Astrocyte (in vitro differentiated cells and primary cell): ENCODE data around the gene C1orf146.

Source experiments
- EZH2 ChIP-seq: IDR thresholded peaks from 2 replicates; pipeline ENCODE4 v1.6.1; 2012; ENCODE audit warnings: mild to moderate bottlenecking, low read length, inconsistent platforms; ENCODE audit not compliant: insufficient read depth
- TF ChIP-seq, protein P1 (sequence below): IDR thresholded peaks from 2 replicates; pipeline ENCODE4 v1.5.1; 2011; ENCODE audit warnings: low read depth, mild to moderate bottlenecking, inconsistent platforms, low read length, moderate library complexity; ENCODE audit not compliant: insufficient read depth

DNA sequence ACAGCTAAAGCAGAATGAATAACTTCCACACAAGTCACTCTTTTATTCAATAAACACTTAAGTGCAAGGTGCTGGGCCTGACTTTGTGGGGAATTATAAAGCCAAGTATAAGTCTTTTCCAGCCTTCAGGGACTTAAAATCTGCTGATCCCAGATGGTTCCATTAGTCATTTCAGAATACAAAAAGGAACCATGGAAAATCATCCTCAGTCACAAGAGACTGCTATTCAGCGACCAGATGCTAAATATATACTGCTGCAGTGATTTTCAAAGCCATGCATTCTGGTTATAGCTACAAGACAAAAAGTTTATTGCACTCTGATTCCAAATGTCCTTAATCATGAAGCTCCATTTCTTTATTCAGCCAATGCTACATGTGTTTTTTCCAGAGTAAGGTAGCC is 55.3 kb downstream of the C1orf146 start:
- TF ChIP-seq, protein P1, sequence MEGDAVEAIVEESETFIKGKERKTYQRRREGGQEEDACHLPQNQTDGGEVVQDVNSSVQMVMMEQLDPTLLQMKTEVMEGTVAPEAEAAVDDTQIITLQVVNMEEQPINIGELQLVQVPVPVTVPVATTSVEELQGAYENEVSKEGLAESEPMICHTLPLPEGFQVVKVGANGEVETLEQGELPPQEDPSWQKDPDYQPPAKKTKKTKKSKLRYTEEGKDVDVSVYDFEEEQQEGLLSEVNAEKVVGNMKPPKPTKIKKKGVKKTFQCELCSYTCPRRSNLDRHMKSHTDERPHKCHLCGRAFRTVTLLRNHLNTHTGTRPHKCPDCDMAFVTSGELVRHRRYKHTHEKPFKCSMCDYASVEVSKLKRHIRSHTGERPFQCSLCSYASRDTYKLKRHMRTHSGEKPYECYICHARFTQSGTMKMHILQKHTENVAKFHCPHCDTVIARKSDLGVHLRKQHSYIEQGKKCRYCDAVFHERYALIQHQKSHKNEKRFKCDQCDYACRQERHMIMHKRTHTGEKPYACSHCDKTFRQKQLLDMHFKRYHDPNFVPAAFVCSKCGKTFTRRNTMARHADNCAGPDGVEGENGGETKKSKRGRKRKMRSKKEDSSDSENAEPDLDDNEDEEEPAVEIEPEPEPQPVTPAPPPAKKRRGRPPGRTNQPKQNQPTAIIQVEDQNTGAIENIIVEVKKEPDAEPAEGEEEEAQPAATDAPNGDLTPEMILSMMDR: no peak
- no peak for TF ChIP-seq EZH2
